Measurements from ENCODE around the gene AMMECR1. TPM values are rescaled to one million over a fixed set of nuclear protein-coding genes. Genes with fewer than 3 reads are reported as not detected.
"Not testable (repeated sequence)": the region's sequence is repeated elsewhere in the genome, so short reads cannot be mapped to it uniquely, and the experiment has no call there.

Gene AMMECR1
- total RNA-seq, 2 experiments from 2014 or later = 3.7 to 4.1 TPM

DNA sequence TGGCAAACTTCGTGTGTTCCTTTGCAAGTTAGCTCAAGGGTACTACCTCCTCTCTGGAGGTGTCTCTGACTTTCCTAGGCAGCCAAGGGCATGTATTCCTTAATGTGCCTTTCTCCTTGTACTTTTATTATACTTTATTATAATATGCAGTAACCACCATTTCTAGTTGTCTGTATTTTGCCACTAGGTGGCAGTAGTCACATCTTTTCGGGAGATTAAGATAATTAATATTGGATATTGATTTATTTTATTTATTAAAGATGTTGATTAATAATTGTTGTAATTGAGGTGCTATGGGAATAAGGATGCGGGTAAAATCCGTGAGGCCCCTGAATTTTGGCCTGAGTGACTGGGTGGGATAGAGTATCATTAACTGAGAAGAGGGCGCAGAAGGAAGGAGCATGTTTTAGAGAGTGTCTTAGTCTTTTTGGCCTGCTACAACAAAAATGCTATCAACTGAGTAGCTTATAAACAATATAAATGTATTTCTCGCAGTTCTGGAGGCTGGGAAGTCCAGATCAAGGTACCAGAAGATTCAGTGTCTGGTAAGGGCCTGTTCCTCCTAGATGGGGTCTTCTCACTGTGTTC, 161.6 kb downstream of the AMMECR1 start:
- H3K36me3 Mint-ChIP-seq (ENCODE audit: low read depth) = peaks cover 2% of the 10 kb centered on the region
- no peak overlapping the region for H3K4me3 Mint-ChIP-seq
- intact Hi-C loops (cut with micrococcal nuclease) = loop anchor here (1.0 kb wide), 3 partner anchors 252 to 691 kb away; no protein-coding TSS in a partner anchor
- no peak overlapping the region for H3K27ac Mint-ChIP-seq
- CTCF ChIA-PET = interaction anchor here (0.7 to 24.9 kb wide), 9 partner anchors 9 to 691 kb away, joined by 3 to 374 read pairs (median 3); no protein-coding TSS in a partner anchor
- H3K9me3 Mint-ChIP-seq = no peaks in the 10 kb centered on the region
- H3K4me1 Mint-ChIP-seq (ENCODE audit: low read depth) = peaks cover 10% of the 10 kb centered on the region
- no peak for DNase-seq
- H3K27me3 Mint-ChIP-seq (ENCODE audit: low read depth) = no peaks in the 10 kb centered on the region

DNA sequence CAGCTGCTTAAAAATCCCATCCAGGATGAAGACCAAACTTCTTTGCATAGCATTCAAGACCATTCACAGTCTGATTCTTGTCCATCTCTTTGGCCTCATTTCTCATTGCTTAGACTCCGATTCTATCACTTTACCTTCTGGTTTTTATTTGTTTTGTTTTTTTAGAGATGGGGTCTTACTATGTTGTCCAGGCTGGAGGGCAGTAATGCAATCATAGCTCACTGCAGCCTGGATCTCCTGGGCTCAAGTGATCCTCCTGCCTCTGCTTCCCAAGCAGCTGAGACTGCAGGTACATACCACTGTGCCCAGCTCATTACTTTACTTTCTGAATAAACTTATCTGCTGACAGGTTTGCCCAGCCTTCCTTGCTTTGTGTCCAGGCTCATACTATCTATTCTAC, 162.1 kb downstream of the AMMECR1 start:
- H3K4me1 Mint-ChIP-seq (ENCODE audit: low read depth) = peaks cover 10% of the 10 kb centered on the region
- intact Hi-C loops (cut with micrococcal nuclease) = loop anchor here (1.0 kb wide), 3 partner anchors 253 to 692 kb away; no protein-coding TSS in a partner anchor
- no peak overlapping the region for H3K27ac Mint-ChIP-seq
- H3K4me3 Mint-ChIP-seq = no peak overlapping the region
- CTCF ChIA-PET = interaction anchor here (0.7 to 24.9 kb wide), 7 partner anchors 9 to 256 kb away, joined by 3 to 374 read pairs (median 4); no protein-coding TSS in a partner anchor
- H3K27me3 Mint-ChIP-seq (ENCODE audit: low read depth) = no peaks in the 10 kb centered on the region
- no peak for DNase-seq
- H3K36me3 Mint-ChIP-seq (ENCODE audit: low read depth) = peaks cover 2% of the 10 kb centered on the region
- H3K9me3 Mint-ChIP-seq = no peaks in the 10 kb centered on the region

DNA sequence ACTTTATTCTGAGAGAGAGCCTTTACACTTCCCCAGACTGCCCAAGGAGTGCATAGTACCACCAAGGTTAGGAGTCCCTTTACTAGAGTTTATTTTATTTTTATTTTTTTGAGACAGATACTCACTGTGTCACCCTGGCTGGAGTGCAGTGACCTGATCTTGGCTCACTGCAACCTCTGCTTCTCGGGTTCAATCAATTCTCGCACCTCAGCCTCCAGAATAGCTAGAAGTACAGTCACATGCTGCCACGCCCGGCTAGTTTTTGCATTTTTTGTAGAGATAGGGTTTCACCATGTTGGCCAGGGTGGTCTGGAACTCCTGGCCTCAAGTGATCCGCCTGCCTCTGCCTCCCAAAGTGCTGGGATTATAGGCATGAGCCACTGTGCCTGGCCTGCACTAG, 163.6 kb downstream of the AMMECR1 start:
- H3K27me3 Mint-ChIP-seq (ENCODE audit: low read depth); H3K4me3 Mint-ChIP-seq; DNase-seq; H3K36me3 Mint-ChIP-seq (ENCODE audit: low read depth); H3K4me1 Mint-ChIP-seq (ENCODE audit: low read depth); intact Hi-C loops (cut with micrococcal nuclease); H3K9me3 Mint-ChIP-seq; H3K27ac Mint-ChIP-seq: not testable (repeated sequence)
- CTCF ChIA-PET = interaction anchor here (24.9 kb wide), 1 partner anchor 258 kb away, joined by 374 read pairs; no protein-coding TSS in a partner anchor

DNA sequence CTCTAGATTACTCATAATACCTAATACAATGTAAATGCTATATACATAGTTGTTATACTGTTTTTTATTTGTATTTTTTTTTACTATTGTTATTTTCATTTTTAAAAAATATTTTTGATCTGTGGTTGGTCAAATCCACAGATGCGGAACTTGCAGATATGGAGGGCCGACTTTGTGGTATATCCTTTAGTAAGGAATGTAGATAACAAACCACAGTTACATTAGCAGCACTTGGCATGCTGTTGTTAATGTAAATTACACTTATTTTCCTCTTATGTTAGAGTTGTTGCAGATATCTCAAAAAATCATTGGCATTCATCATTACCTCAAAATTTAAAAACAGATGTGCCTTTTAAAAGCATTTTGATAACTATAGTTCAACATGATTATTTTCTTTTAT, 164.0 kb downstream of the AMMECR1 start:
- CTCF ChIA-PET = interaction anchor here (24.9 kb wide), 1 partner anchor 258 kb away, joined by 374 read pairs; no protein-coding TSS in a partner anchor
- intact Hi-C loops (cut with micrococcal nuclease) = no loop called here
- Mint-ChIP-seq H3K36me3 (ENCODE audit: low read depth) (peaks cover 2% of the 10 kb centered on the region), H3K27me3 (ENCODE audit: low read depth) (no peaks in the 10 kb centered on the region), H3K27ac (no peak overlapping the region), H3K9me3 (no peaks in the 10 kb centered on the region), H3K4me1 (ENCODE audit: low read depth) (peaks cover under 1% of the 10 kb centered on the region), H3K4me3 (no peak overlapping the region)
- no peak for DNase-seq

DNA sequence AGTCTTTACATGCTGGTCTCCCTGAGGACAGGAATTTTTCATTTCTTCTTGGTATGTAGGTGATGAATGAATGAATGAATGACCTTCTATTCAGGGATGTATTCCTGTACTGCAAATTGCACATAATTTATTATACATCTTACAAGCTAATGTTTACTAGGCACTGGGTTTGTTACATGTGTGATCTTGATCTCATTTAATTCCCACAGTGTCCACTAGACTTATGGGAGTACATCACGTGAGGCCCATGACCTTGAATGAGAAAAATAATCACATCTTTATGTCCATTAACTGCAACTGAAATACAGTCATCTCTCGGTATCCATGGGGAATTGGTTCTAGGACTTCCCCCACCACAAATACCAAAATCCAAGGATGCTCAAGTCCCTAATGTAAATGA, 164.6 kb downstream of the AMMECR1 start:
- Mint-ChIP-seq H3K4me3 (no peak overlapping the region), H3K36me3 (ENCODE audit: low read depth) (peaks cover 2% of the 10 kb centered on the region), H3K4me1 (ENCODE audit: low read depth) (no peaks in the 10 kb centered on the region), H3K27me3 (ENCODE audit: low read depth) (no peaks in the 10 kb centered on the region), H3K9me3 (no peaks in the 10 kb centered on the region), H3K27ac (no peak overlapping the region)
- CTCF ChIA-PET = interaction anchor here (1.5 to 24.9 kb wide), 2 partner anchors 11 to 259 kb away, joined by 4 to 374 read pairs; no protein-coding TSS in a partner anchor
- intact Hi-C loops (cut with micrococcal nuclease) = no loop called here
- no peak for DNase-seq

DNA sequence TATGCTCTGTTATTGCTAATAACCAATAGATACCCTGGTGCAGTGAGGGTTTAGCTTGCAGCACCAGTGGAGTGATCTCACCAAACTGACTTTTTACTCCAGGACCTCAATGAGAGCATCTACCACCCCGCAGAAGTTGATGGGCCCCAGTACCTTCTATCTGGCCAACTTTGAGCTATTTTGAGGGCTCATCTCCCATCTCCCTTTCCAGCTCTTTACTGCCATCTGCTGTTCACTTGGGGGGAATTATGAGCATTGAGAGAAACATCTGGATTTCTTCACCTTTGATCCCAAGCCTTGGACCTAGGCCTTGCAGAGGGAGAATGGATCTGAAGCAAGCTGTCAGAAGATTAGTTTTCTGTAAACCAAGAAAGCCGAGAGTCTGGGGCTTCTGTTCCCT, 171.4 kb downstream of the AMMECR1 start:
- no peaks in the 10 kb centered on the region for H3K9me3 Mint-ChIP-seq
- H3K27ac Mint-ChIP-seq = no peak overlapping the region
- intact Hi-C loops (cut with micrococcal nuclease) = loop anchor here (1.0 to 5.0 kb wide), 4 partner anchors 104 to 659 kb away; no protein-coding TSS in a partner anchor
- CTCF ChIA-PET = interaction anchor here (0.6 to 2.3 kb wide), 24 partner anchors 10 to 652 kb away, joined by 3 to 21 read pairs (median 4); no protein-coding TSS in a partner anchor
- peak; percentile 48 for DNase-seq
- no peaks in the 10 kb centered on the region for H3K27me3 Mint-ChIP-seq (ENCODE audit: low read depth)
- H3K4me3 Mint-ChIP-seq = no peak overlapping the region
- peaks cover 4% of the 10 kb centered on the region for H3K4me1 Mint-ChIP-seq (ENCODE audit: low read depth)
- H3K36me3 Mint-ChIP-seq (ENCODE audit: low read depth) = no peaks in the 10 kb centered on the region

DNA sequence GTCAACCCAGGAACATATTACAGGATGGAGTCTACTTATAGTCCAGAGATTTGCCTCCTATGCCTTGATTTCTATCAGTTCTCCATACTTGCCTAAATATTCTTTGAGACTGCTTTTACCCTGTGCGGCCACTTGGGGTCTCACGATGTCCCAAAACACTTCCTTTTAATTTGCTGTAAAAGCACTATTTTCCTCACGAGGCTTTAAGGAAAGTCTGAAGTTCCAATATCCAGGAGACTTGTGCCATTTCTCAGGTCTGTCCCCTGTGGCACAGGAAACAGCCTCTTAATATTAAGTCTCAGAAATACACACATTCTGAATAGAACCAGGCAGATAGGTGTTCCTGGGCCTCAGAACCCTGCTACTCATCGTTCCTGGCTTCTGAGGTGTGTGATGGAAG, 172.0 kb downstream of the AMMECR1 start:
- H3K27me3 Mint-ChIP-seq (ENCODE audit: low read depth) = no peaks in the 10 kb centered on the region
- DNase-seq = peak; percentile 44
- no peaks in the 10 kb centered on the region for H3K36me3 Mint-ChIP-seq (ENCODE audit: low read depth)
- H3K4me3 Mint-ChIP-seq = no peak overlapping the region
- CTCF ChIA-PET = interaction anchor here (0.6 to 2.3 kb wide), 18 partner anchors 11 to 652 kb away, joined by 3 to 21 read pairs (median 4); no protein-coding TSS in a partner anchor
- H3K9me3 Mint-ChIP-seq = no peaks in the 10 kb centered on the region
- H3K27ac Mint-ChIP-seq = no peak overlapping the region
- intact Hi-C loops (cut with micrococcal nuclease) = loop anchor here (1.0 to 5.0 kb wide), 4 partner anchors 104 to 659 kb away; no protein-coding TSS in a partner anchor
- peaks cover 4% of the 10 kb centered on the region for H3K4me1 Mint-ChIP-seq (ENCODE audit: low read depth)

DNA sequence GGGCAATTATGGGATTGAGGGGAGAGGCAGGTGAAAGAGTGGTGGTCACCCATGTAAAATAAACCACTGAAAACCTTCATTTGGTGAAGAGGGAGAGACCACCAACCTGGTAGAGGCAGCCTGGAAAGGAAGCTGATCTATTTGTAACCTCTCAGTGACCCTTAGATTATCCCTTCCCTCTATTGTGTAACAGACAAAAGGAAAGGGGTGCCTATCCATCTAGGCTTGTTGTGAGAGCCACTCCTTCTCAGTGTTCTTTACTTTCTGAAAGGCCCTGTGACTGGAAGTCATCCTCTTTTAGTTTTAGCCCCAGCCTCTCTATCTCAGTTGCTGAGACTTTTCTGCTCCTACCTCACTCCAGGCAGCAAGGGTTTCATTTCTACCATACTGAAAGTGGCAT, 172.6 kb downstream of the AMMECR1 start:
- H3K4me3 Mint-ChIP-seq = no peak overlapping the region
- no peak for DNase-seq
- intact Hi-C loops (cut with micrococcal nuclease) = loop anchor here (5.0 kb wide), 2 partner anchors 103 to 658 kb away; no protein-coding TSS in a partner anchor
- H3K27me3 Mint-ChIP-seq (ENCODE audit: low read depth) = no peaks in the 10 kb centered on the region
- CTCF ChIA-PET = interaction anchor here (0.9 kb wide), 1 partner anchor 256 kb away, joined by 3 read pairs; no protein-coding TSS in a partner anchor
- H3K36me3 Mint-ChIP-seq (ENCODE audit: low read depth) = no peaks in the 10 kb centered on the region
- no peak overlapping the region for H3K27ac Mint-ChIP-seq
- H3K9me3 Mint-ChIP-seq = no peaks in the 10 kb centered on the region
- peaks cover 4% of the 10 kb centered on the region for H3K4me1 Mint-ChIP-seq (ENCODE audit: low read depth)

Other genes starting within 250 kb of the AMMECR1 start
- not detected for gene RTL9, start 40.8 kb upstream of the AMMECR1 start, total RNA-seq

Data from activated naive CD4-positive, alpha-beta T cell treated with anti-CD3 and anti-CD28 coated beads for 36 hours (primary cell).